Omental fat pad (tissue), 4 donors: ENCODE results near the gene MAP2K1. TPM values are rescaled to one million over a fixed set of nuclear protein-coding genes. Genes with fewer than 3 reads are reported as not detected.

Experiments
- ATAC-seq: fragments of 150-250 bp; one replicate; pipeline ENCODE4 v1.9.1; 2016; ENCODE audit warnings: mild to moderate bottlenecking, moderate library complexity; ENCODE audit not compliant: low FRiP score
- DNase-seq: peaks from one replicate; pipeline ENCODE4 v3.0.0-alpha.2; 2019; ENCODE audit warnings: low spot score
- CTCF ChIP-seq, 3 donors: fragments of 450-650 bp; IDR thresholded peaks; one replicate each; pipeline ENCODE4 v1.5.1; 2016 to 2017; ENCODE audit warnings: antibody characterized with exemption in 3 of 3, mild to moderate bottlenecking in 3 of 3, moderate library complexity in 2 of 3
- total RNA-seq, 4 donors: library from RNA; depleted of rRNA; stranded (reverse); fragments of >200 nt; gene quantifications; one replicate each; pipeline ENCODE4 v1.1.0, GENCODE V29; 2016

The MAP2K1 gene
- total RNA-seq, 4 donors from 2014 or later = 49.3 to 63.2 (median 59.6) TPM

DNA sequence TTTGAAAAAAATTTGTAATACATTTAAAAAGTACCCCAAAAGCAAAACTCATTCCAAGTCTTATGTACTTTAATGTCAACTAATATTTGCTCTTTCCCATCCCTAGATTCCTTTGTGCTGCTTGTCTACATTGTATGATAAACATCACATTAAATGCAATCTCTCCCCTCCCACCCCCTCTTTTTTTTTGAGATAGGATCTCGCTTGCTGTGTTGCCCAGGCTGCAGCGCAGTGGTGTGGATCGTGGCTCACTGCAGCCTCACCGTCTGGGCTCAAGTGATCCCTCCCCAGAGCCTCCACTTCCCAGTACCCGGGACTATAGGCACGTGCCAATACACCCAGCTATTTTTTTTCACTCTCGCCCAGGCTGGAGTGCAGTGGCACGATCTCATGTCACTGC lies 12.6 kb downstream of the MAP2K1 start:
- DNase-seq = no peak
- no peak for TF ChIP-seq CTCF (IDR thresholded peaks at IDR 0.05)
- no peak for ATAC-seq

DNA sequence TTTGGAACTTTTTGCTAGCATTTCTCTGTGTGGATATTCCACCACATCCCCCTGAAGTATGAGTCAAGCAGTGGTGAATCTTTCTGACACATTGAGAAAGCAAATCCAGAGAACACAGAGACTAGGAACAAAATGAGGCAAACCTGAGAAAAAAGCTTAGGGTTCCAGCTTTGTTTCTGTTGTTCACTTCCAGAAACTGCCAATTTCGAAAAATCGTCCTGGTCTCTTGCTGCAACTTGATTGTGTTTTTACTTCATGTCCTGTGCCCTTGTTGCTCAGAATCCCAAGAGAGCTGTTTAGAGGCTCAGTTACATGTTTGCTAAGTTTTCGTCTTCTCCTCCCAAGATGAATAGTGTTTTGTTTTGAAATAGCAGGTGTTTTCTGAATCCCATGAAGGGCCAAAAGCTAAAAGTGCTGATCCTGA lies 13.7 kb downstream of the MAP2K1 start:
- no peak for ATAC-seq

GRCh38 chr15:66401130-66402021 lies 14.7 kb downstream of the MAP2K1 start:
- no peak for DNase-seq
- no peak for TF ChIP-seq CTCF (IDR thresholded peaks at IDR 0.05)
- ATAC-seq = no peak

More for the DNA sequence above, 13.7 kb downstream of the MAP2K1 start:
- DNase-seq = no peak
- no peak for TF ChIP-seq CTCF (IDR thresholded peaks at IDR 0.05)

GRCh38 chr15:66402761-66403284 lies 16.1 kb downstream of the MAP2K1 start:
- ATAC-seq = no peak
- TF ChIP-seq CTCF (IDR thresholded peaks at IDR 0.05) = no peak
- DNase-seq = no peak

DNA sequence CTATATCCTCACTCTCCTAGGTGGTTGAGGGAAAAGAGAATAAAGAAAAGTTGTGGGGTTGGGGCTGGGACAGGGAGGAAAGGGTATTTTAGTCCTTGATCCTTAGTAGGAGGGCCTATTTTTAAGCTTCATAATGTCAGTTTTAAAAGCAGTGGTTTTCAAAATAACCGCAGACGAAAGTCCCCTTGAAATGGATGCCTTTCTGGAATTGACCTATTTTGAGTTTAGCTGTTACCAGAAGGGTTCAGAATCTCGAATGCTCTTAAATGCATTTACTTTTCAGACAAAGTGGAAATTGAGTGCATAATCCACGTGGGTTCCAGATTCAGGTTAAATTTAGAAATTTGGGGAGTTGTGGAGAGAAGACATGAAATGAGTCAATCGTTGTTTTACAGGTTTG lies 16.6 kb downstream of the MAP2K1 start:
- DNase-seq (no peak), ATAC-seq (no peak)

GRCh38 chr15:66404122-66404521 lies 17.4 kb downstream of the MAP2K1 start:
- no peak for TF ChIP-seq CTCF (IDR thresholded peaks at IDR 0.05)
- ATAC-seq (no peak), DNase-seq (no peak)

More for the DNA sequence above, 16.6 kb downstream of the MAP2K1 start:
- no peak for TF ChIP-seq CTCF (IDR thresholded peaks at IDR 0.05)

GRCh38 chr15:66404532-66404931 lies 17.8 kb downstream of the MAP2K1 start:
- TF ChIP-seq CTCF (IDR thresholded peaks at IDR 0.05) = no peak
- DNase-seq (no peak), ATAC-seq (no peak)
